Measurements from ENCODE around the gene DPYD. TPM values are rescaled to one million over a fixed set of nuclear protein-coding genes. Genes with fewer than 3 reads are reported as not detected.
A peak's percentile ranks its signal among the peaks of the same experiment; 100 is the strongest.

DPYD gene
- total RNA-seq, 1 donor from 2014 or later = 12.8 TPM

DNA sequence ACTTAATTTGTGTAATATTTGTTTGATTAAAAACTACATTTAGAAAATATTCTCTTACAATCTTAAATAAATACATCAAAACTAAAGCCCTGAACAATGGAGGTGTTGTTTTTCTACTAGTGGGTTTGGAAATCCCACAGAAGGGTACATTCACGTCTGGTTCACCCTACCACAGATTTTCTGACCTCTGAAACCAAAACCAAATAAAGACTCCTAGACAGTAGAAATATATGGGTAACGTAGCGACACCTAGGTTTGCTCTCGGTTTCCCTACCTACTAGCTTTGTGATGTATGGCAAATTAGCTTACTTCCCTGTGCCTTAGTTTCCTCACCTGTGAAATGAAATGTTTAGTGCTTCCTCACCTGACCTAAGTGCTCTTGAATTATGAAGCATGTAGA is 312.6 kb downstream of the DPYD start:
- no peak overlapping the region for H3K4me3 Mint-ChIP-seq (ENCODE audit: unreplicated experiment)
- H3K9me3 Mint-ChIP-seq (ENCODE audit: unreplicated experiment) = no peaks in the 10 kb centered on the region
- TF ChIP-seq, protein P1, sequence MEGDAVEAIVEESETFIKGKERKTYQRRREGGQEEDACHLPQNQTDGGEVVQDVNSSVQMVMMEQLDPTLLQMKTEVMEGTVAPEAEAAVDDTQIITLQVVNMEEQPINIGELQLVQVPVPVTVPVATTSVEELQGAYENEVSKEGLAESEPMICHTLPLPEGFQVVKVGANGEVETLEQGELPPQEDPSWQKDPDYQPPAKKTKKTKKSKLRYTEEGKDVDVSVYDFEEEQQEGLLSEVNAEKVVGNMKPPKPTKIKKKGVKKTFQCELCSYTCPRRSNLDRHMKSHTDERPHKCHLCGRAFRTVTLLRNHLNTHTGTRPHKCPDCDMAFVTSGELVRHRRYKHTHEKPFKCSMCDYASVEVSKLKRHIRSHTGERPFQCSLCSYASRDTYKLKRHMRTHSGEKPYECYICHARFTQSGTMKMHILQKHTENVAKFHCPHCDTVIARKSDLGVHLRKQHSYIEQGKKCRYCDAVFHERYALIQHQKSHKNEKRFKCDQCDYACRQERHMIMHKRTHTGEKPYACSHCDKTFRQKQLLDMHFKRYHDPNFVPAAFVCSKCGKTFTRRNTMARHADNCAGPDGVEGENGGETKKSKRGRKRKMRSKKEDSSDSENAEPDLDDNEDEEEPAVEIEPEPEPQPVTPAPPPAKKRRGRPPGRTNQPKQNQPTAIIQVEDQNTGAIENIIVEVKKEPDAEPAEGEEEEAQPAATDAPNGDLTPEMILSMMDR (IDR thresholded peaks at IDR 0.05; ENCODE audit: partially characterized antibody, unreplicated experiment) = no peak
- H3K36me3 Mint-ChIP-seq (ENCODE audit: unreplicated experiment) = peaks cover 6% of the 10 kb centered on the region
- DNase-seq = no peak
- no peak overlapping the region for H3K27ac Mint-ChIP-seq (ENCODE audit: unreplicated experiment)
- H3K27me3 Mint-ChIP-seq (ENCODE audit: unreplicated experiment) = peaks cover 4% of the 10 kb centered on the region
- peaks cover 17% of the 10 kb centered on the region for H3K4me1 Mint-ChIP-seq (ENCODE audit: low read depth, unreplicated experiment)

GRCh38 chr1:97603776-97604175 is 317.1 kb downstream of the DPYD start:
- Mint-ChIP-seq H3K4me3 (ENCODE audit: unreplicated experiment) (no peak overlapping the region), H3K27me3 (ENCODE audit: unreplicated experiment) (no peaks in the 10 kb centered on the region), H3K9me3 (ENCODE audit: unreplicated experiment) (peaks cover 2% of the 10 kb centered on the region), H3K4me1 (ENCODE audit: low read depth, unreplicated experiment) (peaks cover 19% of the 10 kb centered on the region), H3K36me3 (ENCODE audit: unreplicated experiment) (no peaks in the 10 kb centered on the region), H3K27ac (ENCODE audit: unreplicated experiment) (no peak overlapping the region)
- TF ChIP-seq, protein P1 (IDR thresholded peaks at IDR 0.05; ENCODE audit: partially characterized antibody, unreplicated experiment) = no peak
- DNase-seq = no peak

DNA sequence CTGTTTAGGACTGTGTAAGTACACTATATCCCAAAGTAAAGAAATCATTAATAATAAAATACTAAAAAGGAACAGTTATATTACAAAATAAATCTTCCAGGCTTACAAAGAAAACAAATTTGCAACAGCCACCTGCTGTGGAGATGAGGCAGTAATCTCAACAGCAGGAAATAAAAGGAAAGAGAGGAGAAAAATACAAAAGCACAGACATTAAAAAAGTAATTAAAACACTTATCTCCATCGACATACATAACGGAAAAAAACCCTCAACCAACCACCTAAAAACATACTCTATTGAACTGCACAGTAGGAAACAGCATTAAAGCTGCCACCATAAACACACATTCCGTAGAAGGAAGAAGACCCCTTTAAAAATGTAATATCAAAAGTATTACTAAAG is 317.6 kb downstream of the DPYD start:
- no peak for DNase-seq
- Mint-ChIP-seq H3K27me3 (ENCODE audit: unreplicated experiment) (no peaks in the 10 kb centered on the region), H3K27ac (ENCODE audit: unreplicated experiment) (no peak overlapping the region), H3K4me3 (ENCODE audit: unreplicated experiment) (no peak overlapping the region), H3K36me3 (ENCODE audit: unreplicated experiment) (no peaks in the 10 kb centered on the region), H3K9me3 (ENCODE audit: unreplicated experiment) (peaks cover 2% of the 10 kb centered on the region), H3K4me1 (ENCODE audit: low read depth, unreplicated experiment) (peaks cover 20% of the 10 kb centered on the region)
- TF ChIP-seq, protein P1 (IDR thresholded peaks at IDR 0.05; ENCODE audit: partially characterized antibody, unreplicated experiment) = no peak

- DNase-seq = no peak
- TF ChIP-seq, protein P1 (IDR thresholded peaks at IDR 0.05; ENCODE audit: partially characterized antibody, unreplicated experiment) = no peak
- peaks cover 18% of the 10 kb centered on the region for H3K4me1 Mint-ChIP-seq (ENCODE audit: low read depth, unreplicated experiment)
- no peak overlapping the region for H3K4me3 Mint-ChIP-seq (ENCODE audit: unreplicated experiment)
- no peaks in the 10 kb centered on the region for H3K36me3 Mint-ChIP-seq (ENCODE audit: unreplicated experiment)
- H3K27me3 Mint-ChIP-seq (ENCODE audit: unreplicated experiment) = no peaks in the 10 kb centered on the region
- H3K27ac Mint-ChIP-seq (ENCODE audit: unreplicated experiment) = no peak overlapping the region
- H3K9me3 Mint-ChIP-seq (ENCODE audit: unreplicated experiment) = peaks cover 2% of the 10 kb centered on the region
Observed at GRCh38 chr1:97599447-97599846, 321.4 kb downstream of the DPYD start.

DNA sequence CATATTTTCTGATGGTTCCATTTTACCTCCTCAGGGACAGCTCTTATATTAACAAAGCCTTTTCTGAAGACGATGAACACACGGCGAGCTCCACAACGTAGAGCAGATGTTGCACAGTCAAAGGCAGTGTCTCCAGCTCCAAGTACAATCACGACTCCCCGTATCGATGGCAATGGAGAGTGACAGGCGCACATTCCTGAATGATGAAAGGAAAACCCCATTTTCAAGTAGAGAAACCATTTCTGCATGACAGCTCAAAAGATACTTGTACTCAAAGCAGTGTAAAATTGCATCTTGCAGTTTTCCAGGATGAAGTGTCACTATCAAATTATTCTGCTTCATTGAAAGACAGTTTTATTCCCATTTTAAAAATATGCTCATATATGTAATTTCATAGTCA is 327.6 kb downstream of the DPYD start:
- Mint-ChIP-seq H3K27me3 (ENCODE audit: unreplicated experiment) (peaks cover 4% of the 10 kb centered on the region), H3K27ac (ENCODE audit: unreplicated experiment) (peak overlapping the region; percentile 81), H3K4me3 (ENCODE audit: unreplicated experiment) (peak overlapping the region; percentile 16), H3K36me3 (ENCODE audit: unreplicated experiment) (no peaks in the 10 kb centered on the region), H3K9me3 (ENCODE audit: unreplicated experiment) (peaks cover 5% of the 10 kb centered on the region), H3K4me1 (ENCODE audit: low read depth, unreplicated experiment) (peaks cover 25% of the 10 kb centered on the region)
- peak; percentile 31 for DNase-seq
- TF ChIP-seq, protein P1 (IDR thresholded peaks at IDR 0.05; ENCODE audit: partially characterized antibody, unreplicated experiment) = no peak

Data from glutamatergic neuron (in vitro differentiated cells).